NCI-H2227 (cell line): ENCODE measurements around the gene COL20A1.
"Not testable (repeated sequence)": the region's sequence is repeated elsewhere in the genome, so short reads cannot be mapped to it uniquely, and the experiment has no call there.

ENCODE experiments used
- DNase-seq: peaks from one replicate; lab custom pipeline; 2025; ENCODE audit not compliant: unreplicated experiment; lab: John Stamatoyannopoulos, UW

The COL20A1 gene

GRCh38 chr20:63370618-63371187 is 77.7 kb downstream of the COL20A1 start:
- DNase-seq = no peak

GRCh38 chr20:63371291-63371865 is 78.4 kb downstream of the COL20A1 start:
- DNase-seq = no peak

- no peak for DNase-seq
Measured at GRCh38 chr20:63372971-63373885, 80.2 kb downstream of the COL20A1 start.

GRCh38 chr20:63373996-63374395 is 81.0 kb downstream of the COL20A1 start:
- no peak for DNase-seq

- DNase-seq = no peak
Measured at GRCh38 chr20:63374504-63374903, 81.5 kb downstream of the COL20A1 start.

GRCh38 chr20:63375438-63375837 is 82.5 kb downstream of the COL20A1 start:
- no peak for DNase-seq

- DNase-seq = no peak
Measured at GRCh38 chr20:63376283-63377250, 83.6 kb downstream of the COL20A1 start.

- peak; percentile 77 for DNase-seq
Measured at GRCh38 chr20:63377256-63377941, 84.4 kb downstream of the COL20A1 start.

GRCh38 chr20:63377951-63378381 is 85.0 kb downstream of the COL20A1 start:
- peak; percentile 50 for DNase-seq

GRCh38 chr20:63378626-63379025 is 85.6 kb downstream of the COL20A1 start:
- no peak for DNase-seq

GRCh38 chr20:63379296-63379695 is 86.3 kb downstream of the COL20A1 start:
- no peak for DNase-seq

- not testable (repeated sequence) for DNase-seq
Measured at GRCh38 chr20:63379872-63380271, 86.9 kb downstream of the COL20A1 start.

GRCh38 chr20:63380346-63380870 is 87.4 kb downstream of the COL20A1 start:
- DNase-seq = no peak

GRCh38 chr20:63381781-63382431 is 88.9 kb downstream of the COL20A1 start:
- DNase-seq = peak; percentile 48

- no peak for DNase-seq
Measured at GRCh38 chr20:63382551-63383300, 89.7 kb downstream of the COL20A1 start.

- DNase-seq = no peak
Measured at GRCh38 chr20:63383556-63383955, 90.6 kb downstream of the COL20A1 start.

GRCh38 chr20:63384336-63384735 is 91.3 kb downstream of the COL20A1 start:
- DNase-seq = no peak
